HG03066 (cell line): Measurements from ENCODE around the gene ARHGAP45.

ENCODE experiments used
- ATAC-seq: cut with Tn5 transposase; IDR thresholded peaks from one replicate; pipeline ENCODE4 v1.9.1; 2021; ENCODE audit warnings: low read depth; ENCODE audit not compliant: unreplicated experiment

ARHGAP45 gene

DNA sequence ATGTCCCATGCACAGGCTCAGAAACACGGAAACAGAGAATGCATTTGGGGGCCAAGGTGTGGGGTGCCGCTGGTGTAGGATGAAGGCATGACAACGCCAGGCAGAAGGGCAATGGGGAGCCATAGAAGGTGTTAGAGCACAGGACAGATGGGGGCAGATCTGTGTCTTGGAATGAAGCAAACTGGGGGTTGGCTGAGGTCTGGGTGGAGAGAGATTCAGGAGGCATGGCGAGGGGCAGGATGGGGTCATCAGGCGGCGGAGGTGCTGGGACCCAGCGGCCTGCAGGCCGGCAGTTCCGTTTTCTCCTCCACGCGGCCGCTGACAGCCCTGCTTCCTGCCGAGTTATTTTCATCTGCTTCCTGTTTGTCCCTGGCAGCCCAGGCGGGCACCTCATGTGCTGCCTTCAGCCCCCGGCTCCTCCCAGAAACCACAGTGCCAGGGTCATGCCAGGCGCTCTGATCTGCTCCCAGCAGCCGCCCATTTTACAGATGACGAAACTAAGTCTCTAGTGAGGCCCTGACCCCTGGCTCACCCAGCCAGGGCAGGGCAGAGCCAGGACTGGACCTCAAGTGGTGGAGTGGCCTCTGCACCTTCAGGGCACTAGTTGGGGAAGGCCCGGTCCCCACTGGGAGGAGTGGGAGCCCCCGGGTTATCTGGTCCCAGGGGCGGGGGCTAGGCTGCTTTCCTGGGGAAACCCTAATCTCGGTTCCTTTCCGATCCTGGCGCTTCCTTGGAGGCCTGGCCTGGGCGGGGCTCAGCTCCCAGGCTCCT lies 2.2 kb downstream of the ARHGAP45 start:
- no peak for ATAC-seq

DNA sequence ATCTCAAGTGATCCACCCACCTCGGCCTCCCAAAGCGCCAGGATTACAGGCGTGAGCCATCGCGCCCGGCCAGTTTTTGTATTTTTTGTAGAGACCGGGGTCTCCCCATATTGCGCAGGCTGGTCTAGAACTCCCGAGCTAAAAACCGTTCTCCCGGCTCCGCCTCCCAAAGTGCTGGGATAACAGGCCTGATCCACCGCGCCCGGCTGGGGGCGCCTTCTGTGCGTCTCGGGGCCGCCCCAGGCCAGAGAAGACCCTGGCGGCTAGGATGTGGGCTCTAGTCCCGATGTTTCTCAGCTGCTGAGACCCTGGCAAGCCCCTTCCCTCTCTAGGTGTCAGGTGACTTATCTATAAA lies 3.6 kb downstream of the ARHGAP45 start:
- ATAC-seq = no peak

DNA sequence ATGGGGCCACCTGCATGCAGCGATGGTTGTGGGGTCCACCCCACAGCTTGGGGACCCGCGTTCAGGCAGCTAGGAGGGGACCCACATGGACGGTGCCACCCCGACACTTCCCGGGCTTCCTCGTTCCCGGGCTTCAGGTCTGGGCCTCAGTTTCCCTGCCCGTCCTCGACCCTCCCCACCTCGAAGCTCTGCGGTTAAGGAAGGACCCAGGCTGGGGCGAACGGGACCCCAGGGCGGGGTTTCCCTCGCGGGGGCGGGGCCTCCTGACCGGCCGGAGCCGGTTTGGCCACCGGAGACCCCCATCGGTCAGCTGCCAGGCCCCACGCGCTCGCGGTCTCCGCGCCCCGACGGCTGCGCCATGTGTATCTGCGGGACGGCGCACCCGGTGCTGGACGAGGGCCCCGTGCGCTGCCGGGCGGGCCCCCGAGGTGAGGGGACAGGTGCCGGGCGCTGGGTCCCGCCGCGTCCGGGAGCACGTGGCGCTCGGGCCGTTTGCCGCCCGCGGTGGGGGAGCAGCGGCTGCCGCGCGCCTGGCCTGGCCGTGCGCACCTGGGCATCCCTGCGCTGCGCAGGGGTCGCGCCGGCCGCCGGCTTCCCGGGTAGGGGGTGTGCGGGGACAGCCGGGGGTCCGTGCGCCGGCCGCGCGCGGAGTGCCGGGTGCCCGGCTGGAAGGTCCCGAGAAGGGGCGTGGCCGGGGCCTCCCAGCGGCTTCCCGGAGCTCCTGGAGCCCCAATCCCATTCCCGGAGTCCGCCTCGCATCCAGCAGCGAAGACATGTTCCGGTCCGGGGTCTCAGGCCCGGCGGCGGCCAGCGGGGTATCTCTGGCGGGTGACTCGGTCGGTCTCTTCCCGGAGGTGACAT lies 4.2 kb downstream of the ARHGAP45 start:
- no peak for ATAC-seq

DNA sequence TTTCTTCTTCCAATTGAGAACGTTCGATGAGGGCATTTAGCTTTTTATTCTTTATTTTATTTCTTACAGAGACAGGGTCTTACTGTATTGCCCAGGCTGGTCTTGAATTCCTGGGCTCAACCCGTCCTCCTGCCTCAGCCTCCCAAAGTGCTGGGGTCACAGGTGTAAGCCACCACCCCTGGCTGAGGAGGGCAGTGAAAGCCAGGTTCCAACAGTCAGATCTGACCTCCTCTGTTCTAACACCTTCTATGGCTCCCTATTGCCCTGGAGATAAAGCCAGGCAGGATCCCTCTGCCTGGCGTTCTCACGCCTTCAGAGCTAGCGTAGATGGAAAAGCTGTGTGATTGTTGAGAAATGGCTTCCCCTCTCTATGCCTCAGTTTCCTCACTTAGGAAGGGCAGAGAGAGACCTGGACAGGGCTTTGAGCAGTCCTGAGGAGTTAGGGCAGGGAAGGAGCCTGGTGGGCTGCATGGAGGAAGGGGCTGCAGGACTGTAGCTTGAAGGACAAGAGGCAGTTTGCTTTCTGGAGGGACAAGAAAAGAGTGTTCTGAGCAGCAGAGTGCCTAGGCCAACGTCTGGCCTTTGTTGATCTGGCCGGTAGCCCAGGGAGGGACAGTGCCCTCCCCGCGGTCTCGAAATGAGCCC lies 5.5 kb downstream of the ARHGAP45 start:
- ATAC-seq = no peak

DNA sequence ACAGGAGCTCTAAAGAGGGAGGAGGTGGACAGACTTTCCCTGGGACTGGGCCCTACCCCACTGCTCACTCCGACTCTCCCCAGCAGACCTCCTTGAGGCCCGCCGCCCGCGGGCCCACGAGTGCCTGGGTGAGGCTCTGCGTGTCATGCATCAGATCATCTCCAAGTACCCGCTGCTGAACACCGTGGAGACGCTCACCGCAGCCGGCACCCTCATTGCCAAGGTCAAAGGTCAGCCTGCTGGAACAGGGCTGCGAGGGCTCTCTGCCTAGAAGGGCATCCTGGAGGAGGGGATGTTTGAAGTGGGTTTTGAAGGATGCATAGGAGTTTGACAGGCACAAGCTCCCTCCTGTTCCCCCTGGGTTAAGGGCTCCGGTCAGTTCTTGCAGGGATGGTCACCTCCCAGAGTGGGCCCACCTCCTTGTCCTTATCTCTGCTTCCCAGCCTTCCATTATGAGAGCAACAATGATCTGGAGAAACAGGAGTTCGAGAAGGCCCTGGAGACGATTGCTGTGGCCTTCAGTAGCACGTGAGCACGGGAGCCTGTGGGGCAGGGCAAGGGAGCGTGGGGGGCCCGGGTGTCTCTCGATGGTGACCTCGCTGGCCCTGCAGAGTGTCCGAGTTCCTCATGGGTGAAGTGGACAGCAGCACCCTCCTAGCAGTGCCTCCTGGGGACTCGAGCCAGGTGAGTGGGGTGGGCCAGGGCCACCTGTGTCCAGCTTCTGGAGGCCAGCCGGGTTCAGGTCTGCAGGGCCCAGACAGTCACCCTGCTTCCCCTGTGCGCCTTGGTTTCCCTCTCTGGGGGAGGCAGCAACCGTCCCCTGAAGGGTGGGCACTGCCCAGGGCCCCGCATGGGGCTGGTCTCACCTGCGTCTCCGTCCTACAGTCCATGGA lies 6.3 kb downstream of the ARHGAP45 start:
- no peak for ATAC-seq

DNA sequence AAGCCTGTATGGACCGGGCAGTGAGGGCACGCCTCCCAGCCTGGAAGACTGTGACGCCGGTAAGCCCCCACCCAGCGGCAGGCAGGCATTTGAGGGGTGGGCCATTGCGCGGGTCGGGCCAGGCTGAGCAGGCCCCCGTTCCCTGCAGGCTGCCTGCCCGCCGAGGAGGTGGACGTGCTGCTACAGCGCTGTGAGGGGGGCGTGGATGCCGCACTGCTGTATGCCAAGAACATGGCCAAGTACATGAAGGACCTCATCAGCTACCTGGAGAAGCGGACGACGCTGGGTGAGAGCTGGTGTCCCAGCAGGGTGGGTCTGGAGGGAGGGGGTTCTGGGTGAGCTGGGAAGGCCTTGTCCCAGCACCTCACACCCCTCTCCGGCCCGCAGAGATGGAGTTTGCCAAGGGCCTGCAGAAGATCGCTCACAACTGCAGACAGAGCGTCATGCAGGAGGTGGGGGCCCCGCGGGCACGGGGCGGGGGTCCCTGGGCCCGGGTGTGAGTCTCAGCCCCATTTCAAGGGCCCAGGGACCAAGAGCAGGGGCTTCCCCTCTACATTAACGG lies 7.1 kb downstream of the ARHGAP45 start:
- ATAC-seq = no peak

DNA sequence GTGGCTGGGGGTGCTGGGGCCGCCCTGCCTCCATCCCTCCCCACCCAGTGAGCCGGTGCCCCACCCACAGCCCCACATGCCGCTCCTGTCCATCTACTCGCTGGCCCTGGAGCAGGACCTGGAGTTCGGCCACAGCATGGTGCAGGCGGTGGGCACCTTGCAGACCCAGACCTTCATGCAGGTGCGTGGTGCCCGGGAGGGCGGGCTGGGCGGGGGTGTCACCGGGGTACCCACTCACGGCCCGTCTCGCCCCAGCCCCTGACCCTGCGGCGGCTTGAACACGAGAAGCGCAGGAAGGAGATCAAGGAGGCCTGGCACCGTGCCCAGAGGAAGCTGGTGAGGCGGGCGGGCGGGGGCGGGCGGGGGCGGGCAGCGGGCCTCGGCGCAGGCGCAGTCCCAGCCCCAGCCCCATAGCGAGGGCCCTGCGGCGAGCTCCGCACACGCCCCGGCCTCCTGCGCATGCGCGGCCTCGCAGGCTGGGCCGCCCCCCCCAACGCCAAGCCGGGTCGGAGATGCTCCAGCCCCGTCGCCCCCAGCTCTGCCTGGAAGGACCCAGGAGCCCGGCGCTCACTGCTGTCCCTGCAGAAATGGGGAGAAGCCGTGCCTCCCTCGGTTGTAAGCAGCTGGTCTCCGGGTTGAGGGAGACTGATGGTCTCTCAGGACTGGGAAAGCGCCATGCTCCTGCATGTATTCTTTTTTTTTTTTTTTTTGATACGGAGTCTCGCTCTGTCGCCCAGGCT lies 7.7 kb downstream of the ARHGAP45 start:
- ATAC-seq = peak; percentile 40

DNA sequence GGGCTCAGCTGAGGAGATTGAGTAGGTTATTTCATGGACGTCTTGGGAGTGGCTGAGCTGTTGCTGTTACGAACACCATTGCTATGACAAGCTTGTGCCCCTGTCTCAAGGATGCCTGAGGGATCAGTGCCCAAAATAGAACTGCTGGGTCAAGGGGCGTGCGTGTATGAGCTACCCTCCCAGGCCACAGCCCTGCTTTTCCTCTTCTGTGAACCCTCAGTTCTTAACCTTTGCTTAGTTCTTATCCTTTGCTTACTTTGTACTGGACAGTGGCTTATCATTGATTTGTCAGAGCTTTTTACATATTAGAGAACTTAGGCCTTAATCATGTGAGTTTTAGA lies 9.0 kb downstream of the ARHGAP45 start:
- ATAC-seq = no peak

DNA sequence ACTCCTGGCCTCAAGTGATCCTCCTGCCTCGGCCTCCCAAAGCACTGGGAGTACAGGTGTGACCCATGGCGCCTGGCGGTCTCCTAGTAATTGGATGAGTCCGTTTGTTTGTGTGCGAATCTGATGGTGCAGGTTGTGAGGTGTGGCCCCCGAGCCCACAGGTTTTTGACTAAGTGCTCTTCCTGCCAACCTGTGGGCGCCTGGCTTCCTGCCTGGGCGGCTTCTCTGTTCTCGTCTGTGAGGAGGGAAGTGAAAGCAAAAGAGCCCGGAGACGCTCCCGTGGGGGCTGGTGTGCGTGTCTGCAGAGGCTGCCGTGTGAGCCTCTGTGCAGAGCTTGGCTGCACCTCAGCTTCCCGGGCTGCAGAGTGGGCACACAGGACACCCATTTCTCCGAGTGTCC lies 10.0 kb downstream of the ARHGAP45 start:
- ATAC-seq = peak; percentile 59

DNA sequence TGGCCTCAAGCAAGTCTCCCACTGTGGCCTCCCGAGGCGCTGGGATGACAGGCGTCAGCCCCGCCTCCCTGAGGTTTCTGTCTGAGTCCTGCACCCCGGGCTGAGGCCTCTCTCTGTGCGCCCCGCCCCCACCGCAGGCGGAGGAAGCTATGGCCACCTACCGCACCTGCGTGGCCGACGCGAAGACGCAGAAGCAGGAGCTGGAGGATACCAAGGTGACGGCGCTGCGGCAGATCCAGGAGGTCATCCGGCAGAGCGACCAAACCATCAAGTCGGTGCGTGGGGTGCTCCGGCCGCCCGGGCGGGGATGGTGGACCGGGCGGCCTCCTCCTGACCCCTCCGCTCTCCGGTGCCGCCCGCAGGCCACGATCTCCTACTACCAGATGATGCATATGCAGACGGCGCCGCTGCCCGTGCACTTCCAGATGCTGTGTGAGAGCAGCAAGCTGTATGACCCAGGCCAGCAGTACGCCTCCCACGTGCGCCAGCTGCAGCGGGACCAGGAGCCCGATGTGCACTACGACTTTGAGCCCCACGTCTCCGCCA lies 12.7 kb downstream of the ARHGAP45 start:
- ATAC-seq = no peak

DNA sequence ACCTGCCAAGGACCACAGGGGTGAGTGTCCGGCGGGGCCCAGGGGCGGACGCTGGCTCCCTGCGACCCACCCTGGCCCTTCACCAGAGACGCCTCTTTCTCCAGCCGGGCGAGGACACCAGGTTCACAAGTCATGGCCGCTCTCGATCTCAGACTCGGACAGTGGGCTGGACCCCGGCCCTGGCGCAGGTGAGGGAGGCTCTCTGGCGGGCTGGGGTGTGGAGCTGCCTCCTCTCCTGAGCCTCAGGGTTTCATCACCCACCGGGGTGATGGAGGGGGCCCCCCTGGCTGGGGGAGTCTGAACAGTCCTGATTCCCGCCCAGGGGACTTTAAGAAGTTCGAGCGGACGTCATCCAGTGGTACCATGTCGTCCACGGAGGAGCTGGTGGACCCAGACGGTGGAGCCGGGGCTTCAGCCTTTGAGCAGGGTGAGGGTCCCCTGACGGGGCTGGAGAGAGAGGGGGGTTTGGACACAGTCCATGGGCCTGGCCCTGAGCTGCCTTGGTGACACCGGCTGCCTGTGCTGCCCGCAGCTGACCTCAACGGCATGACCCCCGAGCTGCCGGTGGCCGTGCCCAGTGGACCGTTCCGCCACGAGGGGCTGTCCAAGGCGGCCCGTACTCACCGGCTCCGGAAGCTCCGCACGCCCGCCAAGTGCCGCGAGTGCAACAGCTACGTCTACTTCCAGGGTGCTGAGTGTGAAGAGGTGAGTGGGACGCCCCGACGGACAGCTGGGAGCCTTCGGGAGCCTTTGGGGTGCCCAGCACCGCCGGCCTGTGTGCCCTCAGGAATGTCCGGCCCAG lies 13.6 kb downstream of the ARHGAP45 start:
- ATAC-seq = no peak

DNA sequence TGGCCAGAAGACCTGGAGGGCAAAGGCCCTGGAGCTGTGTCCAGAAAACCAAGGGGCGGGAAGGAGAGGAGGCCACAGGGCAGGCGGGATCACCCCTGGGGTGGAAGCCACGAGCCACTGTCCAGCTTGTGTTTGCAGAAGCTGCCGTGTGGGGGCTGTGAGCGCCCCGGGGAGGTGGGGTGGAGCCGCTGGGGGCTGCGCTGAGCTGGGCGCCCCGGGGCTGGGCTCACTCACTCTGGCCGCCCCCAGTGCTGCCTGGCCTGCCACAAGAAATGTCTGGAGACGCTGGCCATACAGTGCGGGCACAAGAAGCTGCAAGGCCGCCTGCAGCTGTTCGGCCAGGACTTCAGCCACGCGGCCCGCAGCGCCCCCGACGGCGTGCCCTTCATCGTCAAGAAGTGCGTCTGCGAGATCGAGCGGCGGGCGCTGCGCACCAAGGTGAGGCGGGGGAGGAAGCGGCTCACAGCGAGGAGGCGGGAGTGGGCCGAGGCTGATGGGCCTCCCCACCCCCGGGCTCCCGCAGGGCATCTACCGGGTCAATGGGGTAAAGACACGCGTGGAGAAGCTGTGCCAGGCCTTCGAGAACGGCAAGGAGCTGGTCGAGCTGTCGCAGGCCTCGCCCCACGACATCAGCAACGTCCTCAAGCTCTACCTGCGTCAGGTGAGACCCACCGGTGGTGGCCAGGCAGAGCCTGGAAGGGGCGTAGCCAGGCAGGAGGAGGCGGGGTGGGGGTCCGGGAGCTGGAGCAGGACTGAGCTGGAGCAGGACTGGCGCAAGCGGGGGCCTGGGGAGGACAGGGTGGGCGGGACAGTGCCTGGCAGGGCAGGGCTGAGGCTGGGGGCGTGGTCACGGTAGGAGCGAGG lies 14.6 kb downstream of the ARHGAP45 start:
- no peak for ATAC-seq

DNA sequence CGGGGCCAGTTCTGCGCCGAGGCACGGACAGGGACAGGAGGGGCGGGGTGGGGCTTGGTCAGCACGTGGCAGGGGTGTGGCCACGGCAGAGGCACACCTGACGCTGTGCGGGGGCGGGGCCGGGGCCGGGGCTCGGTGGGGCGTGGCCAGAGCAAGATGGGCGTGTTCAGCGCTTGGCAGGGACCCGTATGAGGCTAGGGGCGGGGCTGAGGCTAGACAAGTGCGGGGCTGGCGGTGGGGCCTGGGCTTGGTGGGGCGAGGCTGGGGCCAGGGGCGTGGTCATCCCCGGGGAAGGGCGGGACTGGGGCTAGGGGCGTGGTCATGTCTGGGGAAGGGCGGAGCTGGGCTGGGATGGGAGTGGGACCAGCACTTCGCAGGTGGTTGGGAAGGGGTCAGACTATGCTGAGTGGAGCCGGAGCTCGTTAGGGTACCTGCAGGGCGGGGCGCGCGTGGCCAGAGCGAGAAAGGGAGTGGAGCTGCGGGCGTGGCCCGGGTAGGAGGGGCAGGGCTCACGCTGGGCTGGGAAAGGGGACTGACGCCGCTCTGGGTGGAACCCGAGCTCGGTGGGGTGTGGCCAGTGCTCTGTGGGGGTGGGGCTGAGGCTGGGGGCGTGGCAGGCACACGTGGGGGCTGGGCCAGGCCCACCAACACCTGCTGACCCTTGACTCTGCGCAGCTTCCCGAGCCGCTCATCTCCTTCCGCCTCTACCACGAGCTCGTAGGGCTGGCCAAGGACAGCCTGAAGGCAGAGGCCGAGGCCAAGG lies 15.4 kb downstream of the ARHGAP45 start:
- ATAC-seq = no peak

DNA sequence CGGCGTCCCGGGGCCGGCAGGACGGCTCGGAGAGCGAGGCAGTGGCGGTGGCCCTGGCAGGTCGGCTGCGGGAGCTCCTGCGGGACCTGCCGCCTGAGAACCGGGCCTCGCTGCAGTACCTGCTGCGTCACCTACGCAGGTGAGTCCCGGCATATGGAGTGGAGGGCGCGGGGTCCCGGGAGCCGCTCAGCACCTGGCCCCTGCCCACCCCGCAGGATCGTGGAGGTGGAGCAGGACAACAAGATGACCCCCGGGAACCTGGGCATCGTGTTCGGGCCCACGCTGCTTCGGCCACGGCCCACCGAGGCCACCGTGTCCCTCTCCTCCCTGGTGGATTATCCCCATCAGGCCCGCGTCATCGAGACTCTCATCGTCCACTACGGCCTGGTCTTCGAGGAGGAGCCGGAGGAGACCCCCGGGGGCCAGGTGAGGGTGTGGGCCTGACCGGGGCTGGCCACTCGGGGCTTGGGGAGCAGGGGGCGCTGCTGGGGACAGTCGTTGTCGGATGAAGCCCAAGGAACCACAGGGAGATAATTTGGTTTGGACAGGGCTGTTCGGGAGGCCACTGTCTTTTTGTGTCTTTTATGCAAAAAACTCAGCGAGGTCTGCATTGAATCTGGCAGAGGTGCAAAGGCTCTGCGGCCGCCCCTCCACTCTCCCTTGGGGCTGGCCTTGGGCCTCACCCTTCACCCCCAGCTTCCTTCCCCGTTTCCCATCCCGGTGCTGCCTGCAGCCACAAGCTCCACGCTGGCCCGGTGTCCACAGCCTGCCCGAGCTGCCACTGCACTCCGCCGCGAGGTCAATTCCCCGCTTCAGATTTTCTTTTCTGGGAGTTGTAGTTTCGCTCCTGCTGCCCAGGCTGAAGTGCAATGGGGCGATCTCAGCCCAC lies 16.2 kb downstream of the ARHGAP45 start:
- no peak for ATAC-seq

DNA sequence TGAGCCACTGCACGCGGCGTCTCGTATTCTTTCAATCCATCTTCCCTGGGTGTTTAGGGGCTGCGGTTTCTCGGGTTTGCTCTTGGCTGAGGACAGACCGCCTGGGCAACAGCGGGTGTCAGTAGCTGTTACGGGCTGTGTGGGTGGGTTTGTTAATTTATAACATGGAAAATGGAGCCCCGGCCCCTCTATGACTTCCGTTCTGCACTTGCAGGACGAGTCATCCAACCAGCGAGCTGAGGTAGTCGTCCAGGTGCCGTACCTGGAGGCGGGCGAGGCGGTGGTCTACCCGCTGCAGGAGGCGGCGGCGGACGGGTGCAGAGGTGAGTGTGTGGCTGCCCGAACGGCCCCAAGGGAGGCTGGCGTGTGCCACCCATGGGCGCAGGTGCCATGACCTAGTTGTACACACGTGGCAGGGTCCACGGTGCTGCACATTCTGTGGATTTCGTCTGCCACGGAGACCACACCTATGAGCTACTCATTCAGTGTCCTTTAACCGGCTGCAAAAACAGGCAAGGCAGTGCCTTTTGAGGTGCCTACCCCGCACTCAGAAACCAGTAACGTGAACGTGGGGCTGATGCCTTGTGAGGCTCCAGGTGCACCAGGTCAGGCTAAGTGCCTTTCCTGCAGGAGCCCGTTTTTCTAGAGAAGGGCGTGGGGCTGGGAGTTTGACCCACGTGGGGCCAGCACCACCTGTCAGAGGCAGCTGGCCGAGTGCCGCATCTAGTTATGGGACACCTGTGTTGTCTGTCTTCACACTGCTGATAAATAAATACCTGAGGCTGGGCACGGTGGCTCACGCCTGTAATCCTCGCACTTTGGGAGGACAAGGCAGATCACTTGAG lies 17.3 kb downstream of the ARHGAP45 start:
- ATAC-seq = no peak
